GM12874 (cell line): Measurements from ENCODE around the gene SRC.

Experiments used
- CTCF ChIP-seq: IDR thresholded peaks from 2 replicates; pipeline ENCODE4 v1.5.1; 2011; ENCODE audit warnings: low read depth, mild to moderate bottlenecking, control low read depth, low read length, moderate library complexity; ENCODE audit not compliant: insufficient read depth

SRC gene

GRCh38 chr20:37421060-37421905 is 75.3 kb downstream of the SRC start:
- TF ChIP-seq CTCF = no peak

GRCh38 chr20:37421988-37422387 is 76.0 kb downstream of the SRC start:
- TF ChIP-seq CTCF = no peak

GRCh38 chr20:37422791-37423286 is 76.9 kb downstream of the SRC start:
- no peak for TF ChIP-seq CTCF

- no peak for TF ChIP-seq CTCF
Measured at GRCh38 chr20:37423545-37423944, 77.6 kb downstream of the SRC start.

- no peak for TF ChIP-seq CTCF
Measured at GRCh38 chr20:37424062-37424851, 78.3 kb downstream of the SRC start.

- no peak for TF ChIP-seq CTCF
Measured at GRCh38 chr20:37425103-37425625, 79.2 kb downstream of the SRC start.

- TF ChIP-seq CTCF = no peak
Measured at GRCh38 chr20:37426106-37426505, 80.2 kb downstream of the SRC start.
